GM12801 (cell line): Measurements from ENCODE around the gene DAB1.

Source experiments
- TF ChIP-seq, protein P1 (sequence below): IDR thresholded peaks from one replicate; pipeline ENCODE4 v1.5.1; 2011; ENCODE audit warnings: control low read depth; ENCODE audit not compliant: insufficient read length; ENCODE audit errors: extremely low read depth

DAB1 gene

DNA sequence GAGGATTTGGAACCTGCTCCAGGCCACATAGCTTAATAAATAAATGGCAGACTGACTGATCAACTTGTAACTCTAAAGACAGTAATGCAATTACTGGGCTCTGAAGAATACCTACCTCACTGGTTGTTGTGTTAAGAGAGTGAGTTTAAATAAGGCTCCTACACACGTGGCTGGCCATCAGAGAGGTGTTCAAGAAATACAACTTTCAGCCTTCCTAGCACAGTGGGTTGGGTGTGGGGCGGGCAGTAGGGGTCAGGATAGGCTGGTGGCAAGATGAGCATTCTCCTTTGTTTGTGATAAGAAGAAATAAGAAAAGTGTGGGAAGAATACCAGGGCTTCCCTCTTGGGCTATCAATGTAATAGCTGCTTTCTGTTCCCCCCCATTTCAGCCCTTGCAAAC, 151.3 kb downstream of the DAB1 start:
- TF ChIP-seq, protein P1, sequence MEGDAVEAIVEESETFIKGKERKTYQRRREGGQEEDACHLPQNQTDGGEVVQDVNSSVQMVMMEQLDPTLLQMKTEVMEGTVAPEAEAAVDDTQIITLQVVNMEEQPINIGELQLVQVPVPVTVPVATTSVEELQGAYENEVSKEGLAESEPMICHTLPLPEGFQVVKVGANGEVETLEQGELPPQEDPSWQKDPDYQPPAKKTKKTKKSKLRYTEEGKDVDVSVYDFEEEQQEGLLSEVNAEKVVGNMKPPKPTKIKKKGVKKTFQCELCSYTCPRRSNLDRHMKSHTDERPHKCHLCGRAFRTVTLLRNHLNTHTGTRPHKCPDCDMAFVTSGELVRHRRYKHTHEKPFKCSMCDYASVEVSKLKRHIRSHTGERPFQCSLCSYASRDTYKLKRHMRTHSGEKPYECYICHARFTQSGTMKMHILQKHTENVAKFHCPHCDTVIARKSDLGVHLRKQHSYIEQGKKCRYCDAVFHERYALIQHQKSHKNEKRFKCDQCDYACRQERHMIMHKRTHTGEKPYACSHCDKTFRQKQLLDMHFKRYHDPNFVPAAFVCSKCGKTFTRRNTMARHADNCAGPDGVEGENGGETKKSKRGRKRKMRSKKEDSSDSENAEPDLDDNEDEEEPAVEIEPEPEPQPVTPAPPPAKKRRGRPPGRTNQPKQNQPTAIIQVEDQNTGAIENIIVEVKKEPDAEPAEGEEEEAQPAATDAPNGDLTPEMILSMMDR: no peak

DNA sequence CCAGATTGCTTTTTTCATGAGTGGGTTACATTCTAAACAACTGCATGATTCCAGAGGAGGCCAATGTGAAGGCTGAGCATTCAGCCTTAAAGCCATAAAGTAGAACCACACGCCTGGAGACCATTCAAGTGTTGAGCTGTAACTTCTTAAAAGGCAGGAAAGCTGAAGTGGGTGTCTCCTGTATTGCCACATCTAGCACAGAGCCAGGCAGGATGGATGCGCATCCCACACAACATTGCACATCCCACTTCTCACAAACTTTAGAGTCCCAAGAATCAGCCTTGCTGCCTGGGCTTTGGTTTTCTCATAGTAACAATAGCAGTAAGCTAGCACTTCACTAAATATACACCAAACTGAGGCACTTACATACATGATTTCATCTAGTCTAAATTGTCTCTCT, 151.7 kb downstream of the DAB1 start:
- TF ChIP-seq, protein P1: no peak

DNA sequence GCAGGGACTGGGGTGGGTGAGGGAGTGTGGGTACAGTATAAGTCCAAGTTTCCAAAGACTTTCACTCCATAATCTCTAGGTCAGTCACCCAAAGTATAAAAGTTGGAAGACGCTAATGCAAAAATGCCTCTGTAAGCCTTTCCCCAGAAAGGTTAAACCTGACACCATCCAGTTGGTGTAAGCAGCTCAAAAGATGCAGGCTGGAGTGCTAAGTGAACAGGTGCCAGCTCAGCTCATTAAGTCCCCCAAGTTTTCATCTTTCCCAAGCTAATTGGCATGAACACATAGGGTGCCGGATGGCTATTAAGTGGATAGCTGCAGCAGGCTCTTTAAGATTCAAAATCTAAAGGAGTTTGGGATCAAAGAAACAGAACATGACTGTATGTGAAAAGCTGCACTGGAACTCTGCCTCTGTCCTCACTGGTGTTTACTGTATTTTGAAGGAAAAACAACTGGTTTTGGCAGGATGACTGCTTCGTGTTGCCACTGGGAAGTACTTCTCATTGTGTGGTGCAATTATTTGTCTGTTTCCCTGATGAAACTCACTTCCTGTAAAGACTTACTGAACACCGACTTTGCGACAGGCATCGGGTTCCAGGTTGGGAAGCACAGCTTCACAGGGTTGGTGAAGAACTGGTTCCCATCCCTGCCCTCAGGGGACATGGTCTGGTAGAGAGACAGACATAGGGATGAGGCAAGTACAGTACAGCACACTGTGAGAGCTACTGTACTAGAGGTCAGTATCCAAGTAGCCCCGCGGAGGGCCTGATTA, 152.7 kb downstream of the DAB1 start:
- TF ChIP-seq, protein P1: no peak

DNA sequence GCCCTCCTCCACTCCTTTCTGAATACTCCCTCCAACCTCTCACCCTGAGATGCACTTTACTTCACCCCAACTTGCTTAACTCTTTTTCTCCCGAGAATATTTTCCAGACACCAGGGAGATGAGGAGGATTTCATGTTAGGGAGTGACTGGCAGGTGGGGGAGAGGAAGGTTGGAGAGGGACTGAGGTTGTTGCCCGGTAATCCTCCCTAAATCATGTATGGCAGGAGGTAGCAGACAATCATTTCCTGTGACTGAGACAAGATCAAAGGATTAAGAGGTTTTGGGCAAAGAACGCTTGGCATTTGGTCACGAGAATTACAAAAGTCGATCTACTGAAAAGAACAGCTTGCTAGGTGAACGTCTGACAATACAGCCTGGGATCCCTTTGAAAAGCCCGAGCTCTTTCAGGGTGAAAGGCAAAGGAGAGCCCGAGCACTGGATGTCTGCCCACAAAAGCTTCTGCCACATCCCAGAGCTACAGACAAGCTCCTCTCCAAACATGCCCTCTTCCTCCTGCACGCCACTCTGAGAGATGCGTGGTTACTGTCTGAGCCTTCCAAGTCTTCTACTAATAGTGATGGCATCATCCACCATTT, 154.1 kb downstream of the DAB1 start:
- TF ChIP-seq, protein P1: no peak

DNA sequence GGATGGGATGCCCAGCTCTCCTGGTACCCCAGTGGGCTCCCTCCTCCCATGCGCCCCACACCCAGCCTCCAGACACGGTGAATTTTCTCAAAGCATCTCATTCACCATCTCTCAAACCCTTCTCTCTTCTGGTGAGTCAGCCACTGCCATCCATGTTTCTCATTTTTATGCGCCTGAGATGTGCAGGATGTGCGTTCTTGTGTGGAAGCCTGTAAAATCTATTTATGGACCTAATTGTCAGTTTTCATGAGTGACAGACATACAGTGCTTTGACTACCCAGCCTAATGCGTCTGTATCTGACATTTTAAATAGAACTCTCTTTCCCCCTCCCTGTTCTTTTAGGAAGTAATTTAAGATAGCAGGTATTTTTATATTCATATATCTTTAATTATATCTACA, 158.8 kb downstream of the DAB1 start:
- TF ChIP-seq, protein P1: no peak

DNA sequence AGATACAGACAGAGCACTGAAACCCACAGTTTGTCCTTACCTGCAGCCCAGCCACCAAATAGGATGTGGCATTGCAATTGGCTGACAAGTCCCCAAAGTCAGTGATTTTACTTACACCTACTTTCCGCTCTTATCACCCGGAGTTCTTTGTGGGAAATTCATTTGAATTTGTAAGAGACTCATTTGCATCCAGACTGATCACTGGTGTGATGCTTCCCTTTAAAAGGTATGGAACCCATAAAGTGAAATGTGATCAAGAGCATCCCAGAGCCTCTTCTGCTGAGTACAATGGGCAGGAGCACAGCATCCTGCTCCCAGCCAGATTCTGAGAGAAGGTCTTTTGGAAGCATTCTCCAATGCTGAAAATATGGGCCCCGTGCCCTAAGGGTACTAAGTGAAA, 161.4 kb downstream of the DAB1 start:
- TF ChIP-seq, protein P1: no peak

DNA sequence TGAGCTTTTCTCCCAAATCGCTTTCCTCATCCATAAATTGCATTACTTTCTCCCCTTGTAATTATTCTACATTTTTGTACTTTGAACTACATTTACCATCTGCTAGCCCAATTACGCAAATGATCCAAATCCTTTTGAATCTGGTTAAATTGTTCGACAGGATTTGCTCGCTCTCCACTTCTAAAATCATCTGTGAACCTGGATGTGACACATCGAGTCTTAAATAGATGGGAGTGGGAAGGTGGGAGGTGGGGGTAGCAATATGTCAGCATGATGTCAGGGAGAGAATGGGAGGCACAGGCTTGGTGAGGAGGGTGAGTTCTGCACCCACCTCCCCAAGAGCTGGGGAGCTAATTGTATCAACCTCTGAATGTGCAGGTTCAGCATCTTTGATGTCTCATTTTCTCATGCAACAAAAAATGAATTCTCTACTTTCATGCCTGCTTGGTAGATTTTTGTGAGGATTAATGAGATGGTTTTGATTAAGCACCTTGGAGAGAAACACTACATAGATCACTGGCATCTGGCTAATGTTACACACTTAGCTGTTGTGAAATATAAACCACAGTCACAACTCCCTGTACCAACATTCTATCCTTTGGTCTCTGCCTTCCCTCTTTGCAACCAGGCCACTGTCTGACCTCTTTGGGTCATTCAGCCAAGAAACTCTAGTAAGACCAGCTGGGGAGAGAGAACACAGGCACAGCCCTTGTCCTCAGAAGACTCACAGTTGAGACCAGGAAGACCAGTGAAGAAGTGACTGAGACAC, 165.1 kb downstream of the DAB1 start:
- TF ChIP-seq, protein P1: no peak
